Measurements from ENCODE around the gene APBA2.

Gene APBA2

DNA sequence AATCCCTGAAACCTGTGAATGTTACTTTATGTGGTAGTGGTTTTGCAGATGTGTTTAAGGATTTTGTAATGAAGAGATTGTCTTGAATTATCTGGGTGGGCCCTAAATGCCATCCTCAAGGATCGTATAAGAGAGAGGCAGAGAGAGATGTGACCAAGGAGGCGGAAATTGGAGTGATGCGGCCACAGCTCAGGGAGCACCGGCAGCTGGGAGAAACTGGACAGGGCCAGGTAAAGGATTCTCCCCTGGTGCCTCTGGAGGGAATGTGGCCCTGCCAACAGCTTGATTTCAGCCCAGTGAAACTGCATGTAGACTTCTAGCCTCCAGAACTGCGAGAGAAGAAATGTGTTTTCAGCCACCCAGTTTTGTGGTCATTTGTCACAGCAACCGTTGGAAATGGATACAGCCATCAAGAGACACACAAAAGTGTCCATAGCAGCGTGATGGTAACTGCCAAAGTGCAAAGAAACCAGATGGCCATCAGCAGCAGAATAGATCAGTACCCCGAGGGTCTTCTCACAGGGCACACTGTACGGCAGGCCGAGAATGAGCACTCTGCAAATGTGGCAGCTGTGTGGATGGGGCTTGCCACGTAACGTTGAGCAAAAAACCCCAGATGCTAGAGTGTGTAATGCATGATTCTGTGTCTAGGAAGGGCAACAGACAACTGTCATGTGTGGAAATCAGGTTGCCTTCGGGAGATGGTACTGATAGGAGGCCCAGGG is 12.2 kb downstream of the APBA2 start:
- DNase-seq (ENCODE audit: extremely low read depth, low read depth), result no peak
- TF ChIP-seq, protein P1, sequence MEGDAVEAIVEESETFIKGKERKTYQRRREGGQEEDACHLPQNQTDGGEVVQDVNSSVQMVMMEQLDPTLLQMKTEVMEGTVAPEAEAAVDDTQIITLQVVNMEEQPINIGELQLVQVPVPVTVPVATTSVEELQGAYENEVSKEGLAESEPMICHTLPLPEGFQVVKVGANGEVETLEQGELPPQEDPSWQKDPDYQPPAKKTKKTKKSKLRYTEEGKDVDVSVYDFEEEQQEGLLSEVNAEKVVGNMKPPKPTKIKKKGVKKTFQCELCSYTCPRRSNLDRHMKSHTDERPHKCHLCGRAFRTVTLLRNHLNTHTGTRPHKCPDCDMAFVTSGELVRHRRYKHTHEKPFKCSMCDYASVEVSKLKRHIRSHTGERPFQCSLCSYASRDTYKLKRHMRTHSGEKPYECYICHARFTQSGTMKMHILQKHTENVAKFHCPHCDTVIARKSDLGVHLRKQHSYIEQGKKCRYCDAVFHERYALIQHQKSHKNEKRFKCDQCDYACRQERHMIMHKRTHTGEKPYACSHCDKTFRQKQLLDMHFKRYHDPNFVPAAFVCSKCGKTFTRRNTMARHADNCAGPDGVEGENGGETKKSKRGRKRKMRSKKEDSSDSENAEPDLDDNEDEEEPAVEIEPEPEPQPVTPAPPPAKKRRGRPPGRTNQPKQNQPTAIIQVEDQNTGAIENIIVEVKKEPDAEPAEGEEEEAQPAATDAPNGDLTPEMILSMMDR (IDR thresholded peaks at IDR 0.05; ENCODE audit: low read depth, low read length), result no peak

- no peak for DNase-seq (ENCODE audit: extremely low read depth, low read depth)
- TF ChIP-seq, protein P1 (IDR thresholded peaks at IDR 0.05; ENCODE audit: low read depth, low read length), result no peak
Observed at GRCh38 chr15:28899061-28899738, 13.4 kb downstream of the APBA2 start.

DNA sequence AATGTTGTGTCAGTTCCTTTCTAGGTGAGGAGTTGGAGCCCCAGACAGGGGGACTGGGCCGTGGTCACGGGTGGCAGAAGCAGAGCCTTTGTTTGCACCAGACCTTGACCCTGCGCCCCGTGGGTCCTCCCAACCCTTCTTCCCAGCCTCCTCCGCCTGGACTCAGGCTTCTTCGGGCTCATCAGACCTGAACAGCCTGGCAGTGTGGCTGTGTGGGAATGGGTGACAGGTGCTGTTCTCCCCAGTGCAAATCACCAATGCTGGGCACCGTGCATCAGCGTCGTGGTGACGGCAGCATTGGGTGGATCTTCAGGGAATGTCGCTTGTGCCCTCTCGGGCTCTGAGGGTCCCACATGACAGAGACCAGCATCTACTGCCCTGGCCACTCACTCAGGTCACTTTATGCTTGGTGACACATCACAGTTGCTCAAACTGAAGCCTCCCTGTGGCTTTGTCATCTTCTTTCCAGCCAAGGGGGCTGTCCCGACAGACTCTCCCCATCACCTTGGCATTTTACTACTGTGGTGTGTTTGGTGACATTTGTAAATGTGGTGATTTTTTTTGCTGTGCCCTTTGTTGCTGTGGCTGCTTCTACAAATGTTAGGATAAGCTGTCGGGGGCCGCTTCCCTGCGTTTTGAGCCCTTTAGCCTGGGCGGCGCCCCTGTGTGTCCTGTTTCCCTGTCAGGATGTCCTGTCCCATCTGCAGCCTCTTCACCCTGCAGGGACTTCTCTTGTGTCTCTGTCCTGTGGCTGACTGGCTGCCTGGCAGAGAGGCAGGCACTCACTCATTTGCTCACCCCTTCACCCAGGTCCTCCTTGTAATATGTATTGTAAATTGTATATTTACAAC is 14.5 kb downstream of the APBA2 start:
- DNase-seq (ENCODE audit: extremely low read depth, low read depth), result no peak
- TF ChIP-seq, protein P1 (IDR thresholded peaks at IDR 0.05; ENCODE audit: low read depth, low read length), result no peak

DNA sequence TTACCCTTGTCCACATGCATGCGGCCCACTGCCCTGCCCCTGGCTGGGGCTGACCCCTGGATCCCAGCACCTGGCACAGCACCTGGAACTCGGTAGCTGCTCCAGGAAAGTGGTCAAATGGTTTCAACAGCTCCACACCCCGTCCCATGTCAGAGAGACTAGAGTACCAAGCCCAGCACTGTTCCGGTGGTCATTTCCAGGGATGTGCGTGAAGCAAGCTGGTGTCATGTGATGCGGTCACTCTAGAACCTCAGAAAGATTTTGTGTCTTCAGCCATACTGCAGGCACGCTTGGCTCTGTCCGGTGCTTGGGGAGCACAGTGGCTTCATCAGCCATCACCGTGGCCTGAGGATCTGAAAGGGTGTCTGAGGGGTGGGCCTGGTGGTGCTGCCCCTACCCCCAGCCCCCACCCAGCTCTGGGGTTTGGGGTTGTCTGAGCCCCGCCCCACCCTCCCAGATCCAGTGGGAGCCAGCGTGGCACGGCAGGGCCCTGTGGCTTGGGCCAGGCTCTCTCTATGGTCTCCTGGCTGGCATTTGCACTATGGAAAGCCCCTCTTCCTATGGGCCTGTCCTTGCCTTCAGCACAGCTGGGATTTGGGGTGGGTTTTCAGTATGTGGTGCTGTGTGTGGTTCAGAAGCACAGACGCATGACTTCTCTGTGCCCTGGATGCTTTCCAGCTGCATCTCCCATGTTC is 15.3 kb downstream of the APBA2 start:
- TF ChIP-seq, protein P1 (IDR thresholded peaks at IDR 0.05; ENCODE audit: low read depth, low read length), result no peak
- no peak for DNase-seq (ENCODE audit: extremely low read depth, low read depth)

DNA sequence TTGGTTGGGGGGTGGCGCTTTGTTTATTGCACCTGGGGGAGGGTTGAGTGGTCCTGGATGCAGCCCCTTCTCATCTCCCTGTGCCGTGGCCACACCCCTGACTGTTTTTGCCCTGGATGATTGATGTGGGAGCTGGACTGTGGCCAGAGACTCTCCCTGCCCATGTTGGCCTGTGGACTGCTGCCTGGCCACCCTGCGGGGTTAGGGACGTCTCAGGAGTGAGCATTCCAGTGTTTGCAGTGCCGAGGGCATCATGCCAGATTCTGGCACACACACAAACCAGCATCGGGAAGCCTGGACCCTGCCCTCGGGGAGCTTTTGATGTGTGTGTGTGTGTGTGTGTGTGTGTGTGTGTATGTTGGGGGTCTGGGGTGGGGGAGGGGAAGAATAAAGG is 15.8 kb downstream of the APBA2 start:
- no peak for DNase-seq (ENCODE audit: extremely low read depth, low read depth)

DNA sequence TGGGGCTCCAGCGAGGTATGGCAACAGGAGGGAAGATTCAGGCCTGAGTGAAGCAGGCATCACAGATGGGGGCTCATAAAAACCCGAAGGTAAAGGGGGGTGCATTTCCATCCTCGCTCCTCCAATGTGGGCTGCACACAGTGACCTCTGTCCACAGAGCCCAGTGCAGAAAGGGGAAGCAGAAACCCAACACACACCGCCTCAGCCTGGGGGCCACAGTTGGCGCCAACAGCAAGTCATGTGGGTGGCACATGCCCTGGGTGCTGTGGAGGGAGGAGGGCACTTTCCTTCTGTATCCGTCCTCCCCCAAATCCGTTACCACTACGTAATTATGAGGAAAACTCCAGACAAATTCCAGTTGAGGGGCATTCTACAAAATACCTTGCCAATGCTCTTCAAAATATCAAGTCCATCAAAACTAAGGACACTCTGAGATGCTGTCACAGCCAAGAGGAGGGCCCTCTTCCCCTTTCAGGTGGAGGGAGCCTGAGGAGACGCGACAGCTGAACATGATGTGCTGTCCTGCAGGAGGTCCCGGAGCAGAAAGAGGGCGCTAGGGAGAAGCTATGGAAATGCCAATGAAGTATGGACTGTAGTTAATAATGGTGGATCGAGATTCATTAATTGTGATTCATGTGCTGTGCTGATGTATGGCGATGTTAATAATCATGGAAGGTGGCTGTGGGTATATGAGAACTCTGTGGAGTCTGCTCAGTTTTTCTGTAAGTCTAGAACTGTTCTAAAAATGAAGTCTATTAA is 16.4 kb downstream of the APBA2 start:
- no peak for DNase-seq (ENCODE audit: extremely low read depth, low read depth)
- TF ChIP-seq, protein P1 (IDR thresholded peaks at IDR 0.05; ENCODE audit: low read depth, low read length), result no peak

More for the DNA sequence above, 15.8 kb downstream of the APBA2 start:
- TF ChIP-seq, protein P1 (IDR thresholded peaks at IDR 0.05; ENCODE audit: low read depth, low read length), result no peak

Measured in AG09319 (cell line).